ENCODE measurements around the gene ZNF813.
"Not testable (repeated sequence)": the region's sequence is repeated elsewhere in the genome, so short reads cannot be mapped to it uniquely, and the experiment has no call there.

DNA sequence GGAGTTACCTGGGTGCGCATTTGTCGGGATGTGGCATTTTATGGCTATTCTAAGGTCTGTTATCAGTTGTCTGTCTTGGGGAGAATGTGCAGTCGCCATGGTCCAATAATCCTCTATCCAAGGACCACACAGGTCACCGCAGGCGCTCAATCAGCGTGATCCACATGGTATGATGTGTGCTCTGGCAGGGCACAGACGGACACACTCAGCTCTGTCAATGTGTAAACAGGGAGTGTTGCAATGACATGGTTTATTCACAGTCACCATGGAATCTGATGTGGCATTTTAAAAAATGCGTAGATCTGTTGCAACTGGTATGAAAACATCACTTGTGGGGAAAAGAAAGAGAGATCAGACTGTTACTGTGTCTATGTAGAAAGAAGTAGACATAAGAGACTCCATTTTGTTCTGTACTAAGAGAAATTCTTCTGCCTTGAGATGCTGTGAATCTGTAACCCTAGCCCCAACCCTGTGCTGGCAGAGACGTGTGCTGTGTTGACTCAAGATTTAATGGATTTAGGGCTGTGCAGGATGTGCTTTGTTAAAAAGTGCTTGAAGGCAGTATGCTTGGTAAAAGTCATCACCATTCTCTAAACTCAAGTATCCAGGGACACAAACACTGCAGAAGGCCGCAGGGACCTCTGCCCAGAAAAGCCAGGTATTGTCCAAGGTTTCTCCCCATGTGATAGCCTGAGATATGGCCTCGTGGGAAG, 29.9 kb downstream of the ZNF813 start:
- TF ChIP-seq, protein P1, sequence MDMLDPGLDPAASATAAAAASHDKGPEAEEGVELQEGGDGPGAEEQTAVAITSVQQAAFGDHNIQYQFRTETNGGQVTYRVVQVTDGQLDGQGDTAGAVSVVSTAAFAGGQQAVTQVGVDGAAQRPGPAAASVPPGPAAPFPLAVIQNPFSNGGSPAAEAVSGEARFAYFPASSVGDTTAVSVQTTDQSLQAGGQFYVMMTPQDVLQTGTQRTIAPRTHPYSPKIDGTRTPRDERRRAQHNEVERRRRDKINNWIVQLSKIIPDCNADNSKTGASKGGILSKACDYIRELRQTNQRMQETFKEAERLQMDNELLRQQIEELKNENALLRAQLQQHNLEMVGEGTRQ (IDR thresholded peaks at IDR 0.05; ENCODE audit: borderline replicate concordance, low read depth, low read length), result not testable (repeated sequence)
- TF ChIP-seq, protein P2, sequence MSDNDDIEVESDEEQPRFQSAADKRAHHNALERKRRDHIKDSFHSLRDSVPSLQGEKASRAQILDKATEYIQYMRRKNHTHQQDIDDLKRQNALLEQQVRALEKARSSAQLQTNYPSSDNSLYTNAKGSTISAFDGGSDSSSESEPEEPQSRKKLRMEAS (IDR thresholded peaks at IDR 0.05; ENCODE audit: low read depth), result not testable (repeated sequence)
- not testable (repeated sequence) for TF ChIP-seq SMC3 (IDR thresholded peaks at IDR 0.05; ENCODE audit: low read depth, low read length); SIN3A (IDR thresholded peaks at IDR 0.05; ENCODE audit: borderline replicate concordance, low read depth, low read length); POLR2AphosphoS5 (IDR thresholded peaks at IDR 0.05; ENCODE audit: low read depth, low read length); MXI1 (IDR thresholded peaks at IDR 0.05; ENCODE audit: low read depth, low read length); EZH2phosphoT487 (IDR thresholded peaks at IDR 0.05; ENCODE audit: borderline replicate concordance, low read depth); FOXJ3 (CRISPR knock-in tag; IDR thresholded peaks at IDR 0.05)
- TF ChIP-seq, protein P3, sequence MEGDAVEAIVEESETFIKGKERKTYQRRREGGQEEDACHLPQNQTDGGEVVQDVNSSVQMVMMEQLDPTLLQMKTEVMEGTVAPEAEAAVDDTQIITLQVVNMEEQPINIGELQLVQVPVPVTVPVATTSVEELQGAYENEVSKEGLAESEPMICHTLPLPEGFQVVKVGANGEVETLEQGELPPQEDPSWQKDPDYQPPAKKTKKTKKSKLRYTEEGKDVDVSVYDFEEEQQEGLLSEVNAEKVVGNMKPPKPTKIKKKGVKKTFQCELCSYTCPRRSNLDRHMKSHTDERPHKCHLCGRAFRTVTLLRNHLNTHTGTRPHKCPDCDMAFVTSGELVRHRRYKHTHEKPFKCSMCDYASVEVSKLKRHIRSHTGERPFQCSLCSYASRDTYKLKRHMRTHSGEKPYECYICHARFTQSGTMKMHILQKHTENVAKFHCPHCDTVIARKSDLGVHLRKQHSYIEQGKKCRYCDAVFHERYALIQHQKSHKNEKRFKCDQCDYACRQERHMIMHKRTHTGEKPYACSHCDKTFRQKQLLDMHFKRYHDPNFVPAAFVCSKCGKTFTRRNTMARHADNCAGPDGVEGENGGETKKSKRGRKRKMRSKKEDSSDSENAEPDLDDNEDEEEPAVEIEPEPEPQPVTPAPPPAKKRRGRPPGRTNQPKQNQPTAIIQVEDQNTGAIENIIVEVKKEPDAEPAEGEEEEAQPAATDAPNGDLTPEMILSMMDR (IDR thresholded peaks at IDR 0.05), result not testable (repeated sequence)
- TF ChIP-seq, protein P4, sequence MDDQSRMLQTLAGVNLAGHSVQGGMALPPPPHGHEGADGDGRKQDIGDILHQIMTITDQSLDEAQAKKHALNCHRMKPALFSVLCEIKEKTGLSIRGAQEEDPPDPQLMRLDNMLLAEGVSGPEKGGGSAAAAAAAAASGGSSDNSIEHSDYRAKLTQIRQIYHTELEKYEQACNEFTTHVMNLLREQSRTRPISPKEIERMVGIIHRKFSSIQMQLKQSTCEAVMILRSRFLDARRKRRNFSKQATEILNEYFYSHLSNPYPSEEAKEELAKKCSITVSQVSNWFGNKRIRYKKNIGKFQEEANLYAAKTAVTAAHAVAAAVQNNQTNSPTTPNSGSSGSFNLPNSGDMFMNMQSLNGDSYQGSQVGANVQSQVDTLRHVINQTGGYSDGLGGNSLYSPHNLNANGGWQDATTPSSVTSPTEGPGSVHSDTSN (IDR thresholded peaks at IDR 0.05), result not testable (repeated sequence)
